HG02678 (cell line): Measurements from ENCODE around the gene POU4F2.
"Not testable (repeated sequence)": the region's sequence is repeated elsewhere in the genome, so short reads cannot be mapped to it uniquely, and the experiment has no call there.

Experiments
- ATAC-seq: cut with Tn5 transposase; IDR thresholded peaks from one replicate; pipeline ENCODE4 v1.9.1; 2021; ENCODE audit warnings: mild to moderate bottlenecking, moderate library complexity; ENCODE audit not compliant: unreplicated experiment

The POU4F2 gene

DNA sequence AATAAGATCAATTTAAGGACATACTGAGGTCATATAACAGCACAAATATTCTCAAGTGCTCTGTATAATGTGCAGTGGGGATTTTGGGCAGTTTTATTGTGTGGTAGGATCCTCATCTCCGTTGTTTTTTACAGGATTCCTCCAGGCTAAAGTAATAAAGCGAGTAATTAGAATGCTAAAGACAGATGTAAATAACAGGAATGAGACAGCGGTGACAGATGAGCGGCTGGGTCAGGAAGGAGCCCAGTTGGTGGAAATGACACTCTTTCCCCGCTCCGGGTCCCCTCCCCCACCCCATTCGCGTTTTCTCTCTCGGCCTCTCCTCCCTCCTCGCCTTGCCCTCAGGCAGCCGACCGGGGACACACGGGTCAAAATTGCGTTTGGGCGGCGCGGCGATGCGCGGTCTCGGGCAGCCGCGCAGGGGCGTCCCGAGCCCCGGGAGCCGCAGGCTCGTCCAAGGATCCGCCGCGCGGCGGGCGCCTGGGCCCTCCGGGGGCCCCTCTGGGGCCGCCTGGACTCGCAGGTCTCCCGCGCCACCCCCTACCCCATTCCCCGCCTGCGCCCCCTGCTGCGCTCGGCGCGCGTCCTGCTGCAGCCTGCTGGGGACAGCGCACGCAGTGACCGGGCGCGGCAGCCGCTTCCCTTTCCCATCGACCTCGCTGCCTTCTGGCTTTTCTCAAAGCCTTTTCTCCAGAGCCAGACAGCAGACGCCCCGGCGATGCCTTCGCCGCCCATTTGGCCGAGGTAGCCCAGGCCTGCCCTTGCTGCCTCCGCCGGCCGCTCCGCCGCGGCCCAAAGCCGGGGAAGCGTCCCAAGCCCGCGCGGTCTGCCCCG is 16.2 kb downstream of the POU4F2 start:
- no peak for ATAC-seq

DNA sequence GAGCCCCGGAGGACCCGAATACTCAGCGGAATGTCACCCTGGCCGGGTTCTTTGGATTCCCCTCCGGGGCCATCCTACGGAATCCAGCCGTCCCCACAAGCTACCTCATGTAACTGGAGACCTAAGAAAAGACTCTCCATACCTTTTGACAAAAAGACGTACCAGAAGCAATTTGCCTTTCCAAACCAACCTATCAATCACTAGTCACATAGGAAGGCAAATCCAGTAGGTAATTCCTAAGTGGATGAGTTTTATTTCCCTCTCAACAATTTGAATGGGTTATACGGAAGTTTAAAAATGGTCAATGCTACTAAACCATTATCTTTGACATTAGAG is 16.8 kb downstream of the POU4F2 start:
- ATAC-seq: no peak

DNA sequence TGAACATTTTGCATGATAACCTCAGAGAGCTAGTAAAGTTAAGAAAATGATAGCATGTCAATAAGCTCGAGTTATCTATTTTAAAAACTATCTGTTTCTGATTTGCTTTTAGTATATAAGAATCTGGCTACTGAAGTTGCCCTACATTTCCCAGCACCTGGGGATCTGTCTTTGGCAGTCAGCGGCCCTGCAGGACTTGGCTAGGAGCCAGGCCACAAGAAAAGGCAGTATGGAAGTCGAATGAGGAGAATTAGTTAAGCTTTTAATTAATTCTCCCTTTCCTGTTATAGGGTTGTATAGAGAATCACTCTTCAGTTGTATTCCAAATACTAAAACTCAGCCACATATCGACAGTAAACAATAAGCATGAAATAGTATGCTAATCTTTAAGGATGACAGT is 22.7 kb downstream of the POU4F2 start:
- no peak for ATAC-seq

DNA sequence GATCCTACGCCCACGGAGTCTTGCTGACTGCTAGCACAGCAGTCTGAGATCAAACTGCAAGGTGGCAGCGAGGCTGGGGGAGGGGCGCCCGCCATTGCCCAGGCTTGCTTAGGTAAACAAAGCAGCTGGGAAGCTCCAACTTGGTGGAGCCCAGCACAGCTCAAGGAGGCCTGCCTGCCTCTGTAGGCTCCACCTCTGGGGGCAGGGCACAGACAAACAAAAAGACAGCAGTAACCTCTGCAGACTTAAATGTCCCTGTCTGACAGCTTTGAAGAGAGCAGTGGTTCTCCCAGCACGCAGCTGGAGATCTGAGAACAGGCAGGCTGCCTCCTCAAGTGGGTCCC is 25.2 kb downstream of the POU4F2 start:
- not testable (repeated sequence) for ATAC-seq

DNA sequence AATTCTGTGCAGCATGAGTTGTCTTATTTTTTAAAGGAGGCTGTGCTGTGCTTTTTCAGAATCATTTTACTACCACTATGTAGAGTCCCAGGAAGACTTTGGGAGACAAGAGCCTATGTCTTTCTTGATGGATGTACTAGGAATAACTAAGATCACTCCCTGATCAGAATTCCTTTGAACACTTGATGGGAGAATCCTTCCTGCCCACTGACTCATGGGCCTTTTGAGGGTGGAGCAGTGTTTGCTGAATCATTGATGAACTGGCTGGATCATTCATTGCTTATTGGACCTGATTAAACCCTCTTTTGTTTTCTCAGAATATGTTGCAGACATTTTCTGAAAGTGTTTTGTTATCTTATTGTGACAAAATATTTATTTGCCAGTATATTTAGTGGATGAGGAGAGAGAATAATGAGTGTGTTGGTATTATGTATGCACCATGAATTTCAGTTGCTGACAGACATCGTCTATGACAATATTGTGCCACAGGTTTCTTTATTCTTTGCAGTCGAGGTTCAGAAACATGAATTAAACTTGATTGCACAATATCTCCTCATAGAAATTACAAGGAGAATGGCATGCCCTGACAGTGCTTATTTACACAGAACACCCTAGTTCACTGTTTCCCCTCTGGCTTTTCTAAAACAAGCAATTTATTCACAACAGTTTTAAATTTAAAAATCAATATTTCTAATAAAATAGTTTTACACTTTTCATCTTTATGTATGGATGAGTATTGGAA is 36.3 kb downstream of the POU4F2 start:
- no peak for ATAC-seq
